ENCODE data around the gene AFDN. TPM values are rescaled to one million over a fixed set of nuclear protein-coding genes. Genes with fewer than 3 reads are reported as not detected.

AFDN gene
- polyA plus RNA-seq, 3 donors from 2014 or later: 0.27 to 1.5 TPM; not detected in 1

DNA sequence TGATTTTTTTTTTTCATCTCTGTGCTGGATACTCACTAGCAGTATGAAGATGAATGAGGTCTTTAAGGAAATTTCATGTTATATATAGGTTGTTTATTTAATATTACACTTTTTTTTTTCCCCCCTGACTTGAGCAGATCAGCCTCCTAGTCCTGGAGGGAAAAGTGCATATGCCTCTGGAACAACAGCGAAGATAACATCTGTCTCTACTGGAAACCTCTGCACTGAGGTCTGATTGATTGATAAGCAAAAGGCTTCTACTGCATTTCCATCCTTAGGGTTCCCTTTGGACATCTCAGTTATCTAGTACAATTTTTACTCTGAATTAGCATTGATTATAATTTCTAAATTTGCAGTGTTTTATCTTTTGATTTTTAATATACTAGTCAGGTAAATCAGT lies 121.0 kb downstream of the AFDN start:
- DNase-seq: no peak
- H3K36me3 Mint-ChIP-seq: peaks cover 0 to 4% (median 3%) of the 10 kb centered on the region in 3 donors
- peaks cover 0 to 5% (median 2%) of the 10 kb centered on the region in 3 donors for H3K27me3 Mint-ChIP-seq (ENCODE audit: low read depth in 3 of 3)
- H3K27ac Mint-ChIP-seq: no peak overlapping the region
- H3K4me3 Mint-ChIP-seq: no peak overlapping the region
- H3K9me3 Mint-ChIP-seq: no peaks in the 10 kb centered on the region
- no peaks in the 10 kb centered on the region for H3K4me1 Mint-ChIP-seq

DNA sequence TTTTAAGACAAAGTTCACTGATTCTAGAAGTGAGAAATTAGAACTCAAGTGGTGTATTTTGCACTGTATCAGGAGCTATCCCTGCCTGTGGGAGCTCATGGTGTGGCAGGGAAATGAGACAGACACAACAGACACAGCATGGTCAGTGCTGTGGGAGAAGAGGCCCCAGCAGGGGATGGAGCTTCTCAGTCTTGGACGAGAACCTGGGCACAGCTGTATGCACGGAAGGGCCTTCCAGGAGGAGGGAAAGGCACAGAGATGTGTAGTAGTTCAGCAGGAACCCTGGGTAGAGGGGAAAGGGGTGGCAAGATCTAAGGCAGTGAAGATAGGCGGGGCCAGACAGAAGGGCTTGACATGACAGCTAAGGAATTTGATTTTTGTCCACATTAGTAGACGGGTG lies 122.0 kb downstream of the AFDN start:
- Mint-ChIP-seq H3K9me3 (no peaks in the 10 kb centered on the region), H3K27me3 (ENCODE audit: low read depth in 3 of 3) (peaks cover 0 to 5% (median 3%) of the 10 kb centered on the region in 3 donors), H3K27ac (no peak overlapping the region), H3K4me1 (no peaks in the 10 kb centered on the region), H3K36me3 (peaks cover 0 to 4% (median 3%) of the 10 kb centered on the region in 3 donors), H3K4me3 (no peak overlapping the region)
- no peak for DNase-seq

DNA sequence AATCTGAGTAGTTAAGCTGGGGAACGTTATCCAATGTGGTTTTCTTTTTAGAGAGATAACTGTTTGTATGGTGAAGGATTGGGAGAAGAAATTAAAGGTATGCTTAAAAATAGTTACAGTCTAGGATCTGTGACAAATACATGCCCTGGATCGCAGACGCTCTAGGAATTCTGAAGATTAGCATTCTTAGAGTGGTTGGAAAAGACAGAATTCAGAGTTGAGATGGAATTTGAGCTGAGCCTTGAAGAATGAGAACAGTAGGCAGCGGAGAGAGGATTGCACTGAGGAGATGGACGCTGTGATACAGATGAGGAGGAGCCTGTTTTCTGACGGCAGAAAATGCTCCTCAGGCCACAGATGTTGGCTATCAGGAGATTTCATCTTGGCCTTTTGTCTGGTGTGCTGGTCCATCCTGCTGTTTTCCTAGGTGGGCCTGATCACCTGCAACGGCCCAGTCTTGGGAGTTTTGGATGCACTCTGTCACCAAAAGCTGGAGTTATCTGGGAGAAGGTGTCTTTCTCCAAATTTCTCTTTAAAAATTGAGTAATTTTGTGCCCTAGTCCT lies 122.5 kb downstream of the AFDN start:
- Mint-ChIP-seq H3K27me3 (ENCODE audit: low read depth in 3 of 3) (peaks cover 0 to 3% (median 1%) of the 10 kb centered on the region in 3 donors), H3K36me3 (peaks cover 0 to 4% (median 3%) of the 10 kb centered on the region in 3 donors), H3K4me1 (no peaks in the 10 kb centered on the region), H3K9me3 (no peaks in the 10 kb centered on the region), H3K4me3 (no peak overlapping the region), H3K27ac (no peak overlapping the region)
- DNase-seq: no peak

- H3K36me3 Mint-ChIP-seq: peaks cover 0 to 4% (median 3%) of the 10 kb centered on the region in 3 donors
- H3K27ac Mint-ChIP-seq: no peak overlapping the region
- no peaks in the 10 kb centered on the region for H3K9me3 Mint-ChIP-seq
- no peaks in the 10 kb centered on the region for H3K4me1 Mint-ChIP-seq
- no peak for DNase-seq
- H3K27me3 Mint-ChIP-seq (ENCODE audit: low read depth in 3 of 3): peaks cover 0 to 7% (median 0%) of the 10 kb centered on the region in 3 donors
- H3K4me3 Mint-ChIP-seq: no peak overlapping the region
Measured at GRCh38 chr6:167951781-167952511, 125.2 kb downstream of the AFDN start.

GRCh38 chr6:167952512-167952859 lies 125.8 kb downstream of the AFDN start:
- Mint-ChIP-seq H3K4me3 (no peak overlapping the region), H3K27ac (no peak overlapping the region), H3K4me1 (no peaks in the 10 kb centered on the region), H3K9me3 (no peaks in the 10 kb centered on the region), H3K36me3 (peaks cover 0 to 4% (median 3%) of the 10 kb centered on the region in 3 donors), H3K27me3 (ENCODE audit: low read depth in 3 of 3) (peaks cover 0 to 7% (median 0%) of the 10 kb centered on the region in 3 donors)
- no peak for DNase-seq

GRCh38 chr6:167953551-167953950 lies 126.8 kb downstream of the AFDN start:
- H3K4me1 Mint-ChIP-seq: no peaks in the 10 kb centered on the region
- peaks cover 0 to 9% (median 0%) of the 10 kb centered on the region in 3 donors for H3K27me3 Mint-ChIP-seq (ENCODE audit: low read depth in 3 of 3)
- DNase-seq: no peak
- H3K27ac Mint-ChIP-seq: no peak overlapping the region
- H3K4me3 Mint-ChIP-seq: no peak overlapping the region
- H3K9me3 Mint-ChIP-seq: no peaks in the 10 kb centered on the region
- peaks cover 0 to 4% (median 3%) of the 10 kb centered on the region in 3 donors for H3K36me3 Mint-ChIP-seq

- no peak overlapping the region for H3K4me3 Mint-ChIP-seq
- H3K4me1 Mint-ChIP-seq: no peaks in the 10 kb centered on the region
- H3K9me3 Mint-ChIP-seq: no peaks in the 10 kb centered on the region
- H3K27me3 Mint-ChIP-seq (ENCODE audit: low read depth in 3 of 3): peaks cover 0 to 9% (median 0%) of the 10 kb centered on the region in 3 donors
- peaks cover 0 to 4% (median 3%) of the 10 kb centered on the region in 3 donors for H3K36me3 Mint-ChIP-seq
- no peak overlapping the region for H3K27ac Mint-ChIP-seq
- DNase-seq: no peak
Measured at GRCh38 chr6:167954151-167954550, 127.4 kb downstream of the AFDN start.

DNA sequence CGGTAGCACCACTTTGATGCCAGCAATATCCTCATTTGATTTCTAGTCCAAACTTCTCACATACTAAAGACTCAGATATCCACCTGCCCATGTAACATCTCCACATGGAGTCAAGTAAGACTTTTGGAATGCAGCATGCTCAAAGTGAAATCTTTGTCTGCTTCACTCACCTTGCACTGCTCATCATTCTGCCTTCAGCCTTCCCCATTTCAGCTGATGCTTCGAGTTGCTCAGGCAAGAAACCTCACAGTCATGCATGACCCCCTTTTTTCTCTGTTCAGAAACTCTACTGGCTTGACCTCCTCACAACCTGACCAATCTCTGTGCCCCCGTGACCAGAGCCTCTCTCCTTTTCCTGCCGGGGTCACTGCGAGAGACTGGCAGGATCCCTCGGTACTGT lies 129.8 kb downstream of the AFDN start:
- H3K4me3 Mint-ChIP-seq: no peak overlapping the region
- H3K36me3 Mint-ChIP-seq: peaks cover 0 to 4% (median 3%) of the 10 kb centered on the region in 3 donors
- peaks cover 0 to 10% (median 0%) of the 10 kb centered on the region in 3 donors for H3K27me3 Mint-ChIP-seq (ENCODE audit: low read depth in 3 of 3)
- no peak overlapping the region for H3K27ac Mint-ChIP-seq
- no peaks in the 10 kb centered on the region for H3K9me3 Mint-ChIP-seq
- DNase-seq: no peak
- H3K4me1 Mint-ChIP-seq: no peaks in the 10 kb centered on the region

GRCh38 chr6:167956983-167957492 lies 130.3 kb downstream of the AFDN start:
- H3K4me1 Mint-ChIP-seq: no peaks in the 10 kb centered on the region
- peaks cover 0 to 4% (median 3%) of the 10 kb centered on the region in 3 donors for H3K36me3 Mint-ChIP-seq
- H3K27me3 Mint-ChIP-seq (ENCODE audit: low read depth in 3 of 3): peaks cover 0 to 10% (median 0%) of the 10 kb centered on the region in 3 donors
- no peaks in the 10 kb centered on the region for H3K9me3 Mint-ChIP-seq
- no peak overlapping the region for H3K4me3 Mint-ChIP-seq
- DNase-seq: no peak
- H3K27ac Mint-ChIP-seq: no peak overlapping the region

- Mint-ChIP-seq H3K4me1 (no peaks in the 10 kb centered on the region), H3K9me3 (no peaks in the 10 kb centered on the region), H3K27me3 (ENCODE audit: low read depth in 3 of 3) (peaks cover 0 to 10% (median 0%) of the 10 kb centered on the region in 3 donors), H3K4me3 (no peak overlapping the region), H3K27ac (no peak overlapping the region), H3K36me3 (no peaks in the 10 kb centered on the region)
- DNase-seq: no peak
Measured at GRCh38 chr6:167957626-167958025, 130.9 kb downstream of the AFDN start.

DNA sequence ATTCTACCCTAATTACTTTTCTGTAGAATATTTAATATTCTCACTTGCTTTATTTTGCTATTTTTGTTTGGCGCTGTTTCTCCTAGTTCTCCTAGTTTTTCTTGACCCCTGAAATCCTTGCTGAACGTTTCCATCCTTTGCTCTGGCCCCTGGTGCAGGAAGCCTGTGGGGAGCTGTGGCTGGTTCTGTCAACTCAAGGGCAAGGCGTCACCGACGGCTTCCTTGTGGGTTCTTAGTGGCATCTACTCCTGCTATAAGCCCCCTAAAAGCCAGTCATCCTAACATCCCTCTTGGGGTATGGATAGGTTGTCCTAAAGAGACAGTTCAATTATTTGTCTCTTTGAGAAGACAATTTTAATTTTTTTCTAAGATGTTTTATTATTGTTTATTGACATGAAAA lies 133.9 kb downstream of the AFDN start:
- Mint-ChIP-seq H3K36me3 (peaks cover 0 to 5% (median 4%) of the 10 kb centered on the region in 3 donors), H3K9me3 (no peaks in the 10 kb centered on the region), H3K4me3 (no peak overlapping the region), H3K27me3 (ENCODE audit: low read depth in 3 of 3) (peaks cover 0 to 6% (median 2%) of the 10 kb centered on the region in 3 donors), H3K4me1 (no peaks in the 10 kb centered on the region), H3K27ac (no peak overlapping the region)
- DNase-seq: no peak

DNA sequence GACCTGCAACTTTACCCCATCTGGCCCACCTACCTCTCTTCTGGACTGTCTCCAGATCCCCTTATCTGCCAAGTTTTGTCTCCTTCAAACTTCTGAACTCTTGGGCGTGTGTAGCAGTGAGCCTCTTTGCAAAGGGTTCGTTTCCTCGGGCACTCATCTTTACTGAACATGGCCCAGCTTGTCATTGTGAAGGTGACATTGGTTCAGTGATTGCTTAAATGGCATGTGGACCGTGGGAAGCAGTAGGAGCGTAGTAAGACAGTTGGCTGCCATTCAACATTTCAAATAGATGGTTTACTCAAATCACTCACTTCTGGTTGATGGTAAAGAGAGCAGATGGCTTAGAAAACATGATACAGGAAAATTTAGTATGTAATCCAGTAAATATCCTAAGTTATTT lies 136.0 kb downstream of the AFDN start:
- no peak for DNase-seq
- H3K36me3 Mint-ChIP-seq: peaks cover 0 to 11% (median 8%) of the 10 kb centered on the region in 3 donors
- H3K27ac Mint-ChIP-seq: no peak overlapping the region
- H3K4me1 Mint-ChIP-seq: no peaks in the 10 kb centered on the region
- no peaks in the 10 kb centered on the region for H3K9me3 Mint-ChIP-seq
- H3K27me3 Mint-ChIP-seq (ENCODE audit: low read depth in 3 of 3): peaks cover 0 to 8% (median 4%) of the 10 kb centered on the region in 3 donors
- H3K4me3 Mint-ChIP-seq: no peak overlapping the region

DNA sequence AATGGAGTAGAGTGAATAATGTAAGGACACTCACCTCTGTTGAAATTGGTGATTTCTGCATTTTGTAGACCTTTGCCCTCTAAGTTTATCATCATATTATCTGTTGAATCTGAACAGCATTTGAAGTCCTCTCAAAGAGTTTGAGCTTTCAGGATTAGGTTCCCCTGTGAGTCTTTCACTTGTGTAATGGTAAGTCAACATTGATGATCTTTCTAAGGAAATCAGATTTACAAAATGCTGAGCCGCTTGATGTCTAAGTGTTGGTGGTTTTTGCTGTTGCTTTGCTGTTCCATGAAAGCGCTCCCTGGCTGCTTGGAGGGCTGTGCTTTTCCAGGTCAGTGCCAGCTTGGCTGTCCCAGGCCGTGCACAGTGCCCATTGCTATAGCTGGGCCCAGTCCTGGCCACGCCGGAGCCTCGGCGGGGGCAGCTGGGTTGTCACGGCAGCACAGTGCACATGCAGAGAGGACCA lies 136.9 kb downstream of the AFDN start:
- no peaks in the 10 kb centered on the region for H3K4me1 Mint-ChIP-seq
- H3K9me3 Mint-ChIP-seq: no peaks in the 10 kb centered on the region
- peaks cover 0 to 12% (median 8%) of the 10 kb centered on the region in 3 donors for H3K36me3 Mint-ChIP-seq
- peaks cover 0 to 7% (median 4%) of the 10 kb centered on the region in 3 donors for H3K27me3 Mint-ChIP-seq (ENCODE audit: low read depth in 3 of 3)
- no peak overlapping the region for H3K27ac Mint-ChIP-seq
- no peak overlapping the region for H3K4me3 Mint-ChIP-seq
- no peak for DNase-seq

All from immature natural killer cell (primary cell).